ENCODE measurements around the gene SIGLEC7.

GRCh38 chr19:51140441-51140840 lies 1.7 kb upstream of the SIGLEC7 start:
- TF ChIP-seq PPARA (CRISPR knock-in tag; IDR thresholded peaks at IDR 0.05; ENCODE audit: borderline replicate concordance) (no peak), TSHZ2 (CRISPR knock-in tag; IDR thresholded peaks at IDR 0.05) (no peak), ZNF8 (CRISPR knock-in tag; IDR thresholded peaks at IDR 0.05) (no peak), ZNF565 (CRISPR knock-in tag; conservative IDR thresholded peaks at IDR 0.05; ENCODE audit: low read depth) (no peak), ESRRG (CRISPR knock-in tag; IDR thresholded peaks at IDR 0.05) (no peak), POU6F1 (CRISPR knock-in tag; IDR thresholded peaks at IDR 0.05; ENCODE audit: borderline replicate concordance, low read depth) (no peak), ZNF70 (CRISPR knock-in tag; IDR thresholded peaks at IDR 0.05) (no peak), ZC3H10 (CRISPR knock-in tag; IDR thresholded peaks at IDR 0.05) (no peak), RARB (CRISPR knock-in tag; IDR thresholded peaks at IDR 0.05) (no peak), BACH2 (CRISPR knock-in tag; IDR thresholded peaks at IDR 0.05; ENCODE audit: borderline replicate concordance) (no peak), ARNTL (CRISPR knock-in tag; IDR thresholded peaks at IDR 0.05; ENCODE audit: borderline replicate concordance, low read depth) (no peak), TOX (CRISPR knock-in tag; IDR thresholded peaks at IDR 0.05; ENCODE audit: borderline replicate concordance) (no peak), ISL1 (CRISPR knock-in tag; IDR thresholded peaks at IDR 0.05) (no peak)
- TF ChIP-seq, protein P1, sequence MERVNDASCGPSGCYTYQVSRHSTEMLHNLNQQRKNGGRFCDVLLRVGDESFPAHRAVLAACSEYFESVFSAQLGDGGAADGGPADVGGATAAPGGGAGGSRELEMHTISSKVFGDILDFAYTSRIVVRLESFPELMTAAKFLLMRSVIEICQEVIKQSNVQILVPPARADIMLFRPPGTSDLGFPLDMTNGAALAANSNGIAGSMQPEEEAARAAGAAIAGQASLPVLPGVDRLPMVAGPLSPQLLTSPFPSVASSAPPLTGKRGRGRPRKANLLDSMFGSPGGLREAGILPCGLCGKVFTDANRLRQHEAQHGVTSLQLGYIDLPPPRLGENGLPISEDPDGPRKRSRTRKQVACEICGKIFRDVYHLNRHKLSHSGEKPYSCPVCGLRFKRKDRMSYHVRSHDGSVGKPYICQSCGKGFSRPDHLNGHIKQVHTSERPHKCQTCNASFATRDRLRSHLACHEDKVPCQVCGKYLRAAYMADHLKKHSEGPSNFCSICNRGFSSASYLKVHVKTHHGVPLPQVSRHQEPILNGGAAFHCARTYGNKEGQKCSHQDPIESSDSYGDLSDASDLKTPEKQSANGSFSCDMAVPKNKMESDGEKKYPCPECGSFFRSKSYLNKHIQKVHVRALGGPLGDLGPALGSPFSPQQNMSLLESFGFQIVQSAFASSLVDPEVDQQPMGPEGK (CRISPR knock-in tag; IDR thresholded peaks at IDR 0.05; ENCODE audit: borderline replicate concordance): no peak

Data from SK-N-SH treated with all-trans-retinoic acid at 6 μM for 48 hours (cell line).